ENCODE measurements around the gene RPS26.
A peak's percentile ranks its signal among the peaks of the same experiment; 100 is the strongest.

The RPS26 gene

DNA sequence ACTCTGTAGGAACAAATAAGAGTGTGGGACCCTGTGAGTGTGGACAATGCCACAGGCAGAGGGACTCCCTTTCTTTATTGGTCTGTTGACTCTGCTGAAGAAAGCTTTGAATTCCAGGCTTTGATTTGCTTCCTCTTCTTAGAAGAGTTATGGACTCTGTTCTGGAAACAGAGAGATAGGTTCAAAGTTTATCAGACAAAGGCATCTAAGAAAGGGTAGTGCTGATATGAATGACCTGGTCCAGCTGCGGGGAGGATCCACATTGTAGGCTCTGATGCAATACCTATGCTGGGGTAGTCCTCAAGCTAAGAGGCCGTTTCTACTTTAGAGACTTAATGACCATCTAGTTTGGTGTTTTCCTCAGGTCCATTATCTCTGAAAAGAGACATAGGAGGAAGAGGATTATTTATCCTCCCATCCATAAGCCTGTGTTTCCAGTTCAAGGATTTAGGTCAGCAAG, 31.6 kb upstream of the RPS26 start:
- Mint-ChIP-seq H3K9me3 (no peaks in the 10 kb centered on the region), H3K36me3 (ENCODE audit: low read depth) (peaks cover 10% of the 10 kb centered on the region), H3K27ac (peak overlapping the region; percentile 93 to 99 (median 97)), H3K4me3 (peak overlapping the region; percentile 41 to 73 (median 71)), H3K4me1 (peaks cover 54% of the 10 kb centered on the region), H3K27me3 (ENCODE audit: low read depth) (no peaks in the 10 kb centered on the region)
- TF ChIP-seq, protein P1, sequence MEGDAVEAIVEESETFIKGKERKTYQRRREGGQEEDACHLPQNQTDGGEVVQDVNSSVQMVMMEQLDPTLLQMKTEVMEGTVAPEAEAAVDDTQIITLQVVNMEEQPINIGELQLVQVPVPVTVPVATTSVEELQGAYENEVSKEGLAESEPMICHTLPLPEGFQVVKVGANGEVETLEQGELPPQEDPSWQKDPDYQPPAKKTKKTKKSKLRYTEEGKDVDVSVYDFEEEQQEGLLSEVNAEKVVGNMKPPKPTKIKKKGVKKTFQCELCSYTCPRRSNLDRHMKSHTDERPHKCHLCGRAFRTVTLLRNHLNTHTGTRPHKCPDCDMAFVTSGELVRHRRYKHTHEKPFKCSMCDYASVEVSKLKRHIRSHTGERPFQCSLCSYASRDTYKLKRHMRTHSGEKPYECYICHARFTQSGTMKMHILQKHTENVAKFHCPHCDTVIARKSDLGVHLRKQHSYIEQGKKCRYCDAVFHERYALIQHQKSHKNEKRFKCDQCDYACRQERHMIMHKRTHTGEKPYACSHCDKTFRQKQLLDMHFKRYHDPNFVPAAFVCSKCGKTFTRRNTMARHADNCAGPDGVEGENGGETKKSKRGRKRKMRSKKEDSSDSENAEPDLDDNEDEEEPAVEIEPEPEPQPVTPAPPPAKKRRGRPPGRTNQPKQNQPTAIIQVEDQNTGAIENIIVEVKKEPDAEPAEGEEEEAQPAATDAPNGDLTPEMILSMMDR (IDR thresholded peaks at IDR 0.05; ENCODE audit: unreplicated experiment in 3 of 3): no peak

DNA sequence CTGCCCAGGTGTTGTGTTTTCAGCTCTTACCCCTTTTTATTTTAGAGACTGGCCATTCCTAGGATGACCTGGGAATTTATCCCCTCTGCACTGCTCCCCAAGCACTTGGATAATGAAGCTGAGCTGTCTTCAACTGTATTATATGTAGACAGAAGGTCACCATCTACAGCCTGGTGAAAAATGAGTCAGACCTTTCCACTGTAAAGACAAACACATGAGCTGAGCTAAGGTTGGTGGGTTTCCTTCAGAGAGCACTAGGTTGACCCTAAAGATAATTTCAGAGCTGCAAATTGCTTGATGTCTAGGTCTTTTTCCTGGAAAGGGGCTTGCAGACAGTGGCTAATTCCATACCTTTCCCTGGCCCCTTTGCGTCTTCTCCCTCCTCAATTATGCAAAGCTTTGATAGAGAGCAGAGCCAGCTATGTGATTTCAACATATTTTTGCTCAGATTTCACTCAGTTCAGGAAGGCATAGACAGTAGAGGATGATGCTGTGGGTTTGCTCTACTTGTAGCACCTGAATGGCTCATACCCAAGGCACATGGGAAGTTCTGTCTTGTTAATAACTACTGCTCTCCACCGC, 30.1 kb upstream of the RPS26 start:
- Mint-ChIP-seq H3K27ac (peak overlapping the region; percentile 67 to 99 (median 97)), H3K4me3 (peak overlapping the region in 2 of 3 experiments; percentile 33 to 67), H3K36me3 (ENCODE audit: low read depth) (peaks cover 8% of the 10 kb centered on the region), H3K27me3 (ENCODE audit: low read depth) (no peaks in the 10 kb centered on the region), H3K4me1 (peaks cover 54% of the 10 kb centered on the region), H3K9me3 (no peaks in the 10 kb centered on the region)
- TF ChIP-seq, protein P1 (IDR thresholded peaks at IDR 0.05; ENCODE audit: unreplicated experiment in 3 of 3): no peak

DNA sequence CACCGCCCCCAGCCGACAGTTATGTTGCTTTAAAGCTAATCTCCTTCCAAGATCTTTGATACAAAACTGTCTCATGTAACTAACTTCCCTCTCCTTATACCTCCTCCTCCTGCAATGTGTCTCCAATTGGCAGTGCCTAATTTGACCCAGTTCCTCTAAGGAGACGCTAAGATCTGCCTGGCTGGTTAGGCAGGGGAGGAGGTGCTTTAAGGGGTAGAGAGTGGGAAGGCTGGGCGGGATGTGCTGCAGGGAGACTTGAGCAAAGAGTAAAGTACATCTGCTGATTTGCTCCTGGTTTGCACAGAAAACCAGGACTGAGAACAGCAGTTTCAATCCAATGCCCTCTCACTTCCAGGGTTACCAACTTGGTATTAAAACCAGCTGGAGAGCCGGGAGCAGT, 28.2 kb upstream of the RPS26 start:
- peak overlapping the region; percentile 46 to 99 (median 92) for H3K27ac Mint-ChIP-seq
- H3K4me1 Mint-ChIP-seq: peaks cover 47% of the 10 kb centered on the region
- H3K27me3 Mint-ChIP-seq (ENCODE audit: low read depth): no peaks in the 10 kb centered on the region
- H3K36me3 Mint-ChIP-seq (ENCODE audit: low read depth): peaks cover 20% of the 10 kb centered on the region
- TF ChIP-seq, protein P1 (IDR thresholded peaks at IDR 0.05; ENCODE audit: unreplicated experiment in 3 of 3): no peak
- no peaks in the 10 kb centered on the region for H3K9me3 Mint-ChIP-seq
- H3K4me3 Mint-ChIP-seq: no peak overlapping the region

DNA sequence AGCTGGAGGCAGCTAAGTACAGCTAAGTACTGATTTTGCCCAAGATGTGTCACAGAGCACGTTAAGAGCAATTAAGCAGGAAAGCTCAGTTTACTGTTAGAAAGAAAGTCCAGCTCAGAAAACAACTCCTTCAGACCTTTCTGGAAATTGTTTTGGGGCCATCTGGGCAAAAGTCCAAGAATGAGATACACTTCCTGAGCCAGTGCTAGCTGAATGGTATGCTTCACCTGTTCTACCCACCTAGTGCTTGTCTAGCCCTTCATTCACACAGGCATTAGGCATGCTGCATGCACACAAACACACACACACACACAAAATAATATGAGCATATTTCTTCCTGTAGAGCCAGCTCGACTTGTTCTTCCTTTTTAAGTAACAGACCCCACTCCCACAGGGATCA, 27.5 kb upstream of the RPS26 start:
- Mint-ChIP-seq H3K4me1 (peaks cover 44% of the 10 kb centered on the region), H3K27me3 (ENCODE audit: low read depth) (no peaks in the 10 kb centered on the region), H3K27ac (peak overlapping the region; percentile 87 to 99 (median 94)), H3K4me3 (peak overlapping the region in 1 of 3 experiments; percentile 28), H3K36me3 (ENCODE audit: low read depth) (peaks cover 20% of the 10 kb centered on the region), H3K9me3 (no peaks in the 10 kb centered on the region)
- TF ChIP-seq, protein P1 (IDR thresholded peaks at IDR 0.05; ENCODE audit: unreplicated experiment in 3 of 3): no peak

DNA sequence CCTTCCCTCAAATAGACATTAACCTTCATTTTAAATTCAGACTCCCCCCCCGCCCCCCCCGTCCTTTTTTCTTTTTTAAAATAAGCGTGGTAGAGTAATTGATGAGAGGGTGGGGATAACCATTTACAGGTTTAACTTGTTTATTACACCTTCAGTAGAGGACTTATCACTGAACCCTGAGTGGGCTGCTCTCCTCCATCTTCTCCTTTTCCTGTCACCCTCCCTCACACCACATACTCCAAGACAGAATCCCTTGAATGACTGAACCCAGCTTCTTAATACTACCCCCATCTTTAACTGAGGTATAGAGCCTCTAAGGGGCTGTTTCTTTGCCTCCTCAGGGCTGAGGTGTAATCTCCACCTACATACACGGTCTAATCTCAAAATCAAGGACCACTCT, 24.5 kb upstream of the RPS26 start:
- Mint-ChIP-seq H3K4me1 (peaks cover 42% of the 10 kb centered on the region), H3K36me3 (ENCODE audit: low read depth) (peaks cover 20% of the 10 kb centered on the region), H3K27me3 (ENCODE audit: low read depth) (no peaks in the 10 kb centered on the region), H3K4me3 (no peak overlapping the region), H3K9me3 (no peaks in the 10 kb centered on the region), H3K27ac (peak overlapping the region in 2 of 3 experiments; percentile 42 to 60)
- TF ChIP-seq, protein P1 (IDR thresholded peaks at IDR 0.05; ENCODE audit: unreplicated experiment in 3 of 3): no peak

DNA sequence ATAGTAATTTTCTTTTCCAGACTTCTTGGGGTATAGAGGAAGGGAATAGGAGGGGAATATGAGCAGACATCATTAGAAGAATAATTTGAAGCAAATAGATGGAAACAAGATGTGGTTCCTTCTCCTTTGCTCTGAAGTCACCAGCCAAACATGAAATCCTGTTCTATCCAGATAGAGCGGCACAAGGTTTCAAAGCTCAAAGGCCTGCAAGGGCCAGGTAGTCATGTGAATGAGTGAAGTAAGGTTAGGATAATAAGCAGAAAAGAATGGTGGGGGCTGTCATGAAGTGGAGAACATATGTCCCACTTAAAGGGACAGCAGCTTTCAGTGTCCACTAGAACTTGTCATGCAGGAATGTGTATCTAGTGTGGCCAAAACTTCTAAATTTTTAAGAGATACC, 23.4 kb upstream of the RPS26 start:
- H3K27ac Mint-ChIP-seq: peak overlapping the region; percentile 75 to 91 (median 91)
- TF ChIP-seq, protein P1 (IDR thresholded peaks at IDR 0.05; ENCODE audit: unreplicated experiment in 3 of 3): no peak
- peaks cover 19% of the 10 kb centered on the region for H3K36me3 Mint-ChIP-seq (ENCODE audit: low read depth)
- peaks cover 50% of the 10 kb centered on the region for H3K4me1 Mint-ChIP-seq
- H3K9me3 Mint-ChIP-seq: no peaks in the 10 kb centered on the region
- no peak overlapping the region for H3K4me3 Mint-ChIP-seq
- H3K27me3 Mint-ChIP-seq (ENCODE audit: low read depth): no peaks in the 10 kb centered on the region

Measured in nephron (organoid).